HG03103 (cell line): ENCODE data around the gene MED22.
"Not testable (repeated sequence)": the region's sequence is repeated elsewhere in the genome, so short reads cannot be mapped to it uniquely, and the experiment has no call there.

ENCODE experiments used
- ATAC-seq: cut with Tn5 transposase; IDR thresholded peaks from one replicate; pipeline ENCODE4 v1.9.1; 2021; ENCODE audit warnings: low read depth; ENCODE audit not compliant: unreplicated experiment

The MED22 gene

GRCh38 chr9:133315997-133316396 is 31.9 kb downstream of the MED22 start:
- no peak for ATAC-seq

- ATAC-seq, result no peak
Observed at GRCh38 chr9:133309608-133310007, 38.3 kb downstream of the MED22 start.

GRCh38 chr9:133307301-133307700 is 40.6 kb downstream of the MED22 start:
- no peak for ATAC-seq

GRCh38 chr9:133306242-133307204 is 41.4 kb downstream of the MED22 start:
- ATAC-seq, result no peak

GRCh38 chr9:133305731-133306130 is 42.2 kb downstream of the MED22 start:
- no peak for ATAC-seq

- ATAC-seq, result no peak
Observed at GRCh38 chr9:133304477-133305377, 43.2 kb downstream of the MED22 start.

DNA sequence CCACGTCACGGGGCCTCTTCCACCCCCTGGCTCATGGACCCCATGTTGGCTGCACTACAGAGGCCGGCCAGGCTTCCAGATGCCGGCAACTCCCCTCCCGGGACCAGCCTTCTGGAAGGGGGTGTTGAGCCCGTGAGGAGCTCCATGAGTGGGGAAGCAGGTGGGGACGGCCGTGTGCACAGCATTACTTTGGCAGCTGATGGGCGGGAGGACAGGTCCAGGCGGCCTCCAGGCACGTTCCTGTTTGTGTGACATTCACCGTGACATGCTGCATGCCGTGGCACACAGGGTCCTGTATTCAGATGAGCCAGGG is 43.8 kb downstream of the MED22 start:
- no peak for ATAC-seq

DNA sequence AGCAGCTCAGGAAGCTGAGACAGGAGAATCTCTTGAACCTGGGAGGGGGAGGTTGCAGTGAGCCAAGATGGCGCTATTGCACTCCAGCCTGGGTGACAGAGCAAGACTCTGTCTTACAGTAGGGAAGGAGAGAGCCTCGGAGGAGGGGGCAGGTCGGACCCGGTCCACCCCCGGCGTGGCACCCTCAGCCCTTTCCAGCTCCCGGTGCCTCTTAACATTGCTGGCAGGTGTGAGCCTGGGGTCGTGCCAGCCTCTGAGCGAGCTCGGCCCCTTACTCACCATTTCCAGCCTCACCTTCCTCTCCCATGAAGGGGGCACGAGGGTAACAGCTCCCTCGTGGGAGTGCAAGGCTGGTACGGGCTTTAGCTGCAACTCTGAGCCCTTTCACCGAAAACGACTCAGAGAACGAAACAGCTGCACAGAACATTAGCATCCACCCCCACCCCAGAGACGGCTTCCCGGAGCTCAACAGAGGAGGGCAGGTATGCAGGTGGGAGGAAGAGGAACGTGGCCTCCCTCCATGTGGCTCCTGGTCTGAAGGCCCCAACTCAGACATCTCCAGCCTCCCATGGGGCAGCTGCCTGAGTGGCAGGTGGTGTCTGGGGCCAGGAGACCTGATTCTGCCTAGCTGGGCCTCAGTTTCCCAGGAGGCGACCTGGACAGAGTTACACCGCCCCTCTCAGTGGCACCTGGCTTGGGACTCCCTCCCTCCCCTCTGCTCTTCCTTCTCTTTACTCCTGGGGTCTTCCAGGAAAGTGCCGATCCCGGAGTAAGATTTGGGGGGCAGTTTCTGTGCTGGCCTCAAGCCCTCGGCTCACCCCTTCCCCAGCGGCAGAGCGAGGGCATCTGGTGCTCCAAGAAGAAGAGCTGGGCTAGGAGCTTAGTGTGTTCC is 44.4 kb downstream of the MED22 start:
- no peak for ATAC-seq

DNA sequence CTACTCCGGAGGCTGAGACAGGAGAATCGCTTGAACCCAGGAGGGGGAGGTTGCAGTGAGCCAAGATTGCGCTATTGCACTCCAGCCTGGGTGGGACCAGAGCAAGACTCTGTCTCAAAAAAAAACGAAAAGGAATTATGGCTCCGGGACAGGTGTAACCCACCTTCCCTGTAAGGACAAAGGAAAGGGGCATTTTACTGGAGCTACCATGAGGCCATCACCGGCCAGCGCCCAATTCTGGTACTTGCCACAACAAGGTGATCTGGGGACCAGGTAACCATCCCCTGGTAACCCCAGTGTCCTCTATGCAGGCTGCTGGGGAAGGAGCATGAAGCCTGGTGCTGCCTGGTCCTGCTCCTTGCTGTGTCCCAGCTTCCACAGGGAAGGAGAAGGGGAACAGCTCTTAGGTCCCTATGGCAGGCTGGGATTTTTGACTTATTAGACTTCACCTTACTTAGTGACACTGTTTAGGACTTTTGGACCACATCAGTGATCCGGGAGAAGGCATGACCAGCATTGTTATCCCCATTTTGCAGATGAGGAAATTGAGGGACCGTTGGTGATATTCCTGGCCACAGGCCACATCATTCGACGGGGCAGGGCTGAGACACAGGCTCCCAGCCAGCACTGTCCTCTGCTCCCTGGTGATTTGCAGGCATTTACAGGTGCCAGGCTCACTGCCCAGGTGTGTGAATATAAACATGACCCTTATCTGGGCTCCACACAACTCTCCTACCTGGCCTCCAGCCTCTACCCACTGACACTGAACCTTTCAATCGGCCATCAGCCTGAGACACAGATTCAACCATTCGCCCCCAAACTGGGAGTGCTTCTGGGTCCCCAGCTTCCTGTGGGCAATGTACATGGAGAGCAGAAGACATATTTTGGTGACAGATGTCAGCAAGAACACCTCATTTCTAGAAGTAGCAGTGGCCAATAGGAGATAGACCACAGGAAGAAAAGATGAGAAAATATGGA is 46.4 kb downstream of the MED22 start:
- ATAC-seq, result no peak

DNA sequence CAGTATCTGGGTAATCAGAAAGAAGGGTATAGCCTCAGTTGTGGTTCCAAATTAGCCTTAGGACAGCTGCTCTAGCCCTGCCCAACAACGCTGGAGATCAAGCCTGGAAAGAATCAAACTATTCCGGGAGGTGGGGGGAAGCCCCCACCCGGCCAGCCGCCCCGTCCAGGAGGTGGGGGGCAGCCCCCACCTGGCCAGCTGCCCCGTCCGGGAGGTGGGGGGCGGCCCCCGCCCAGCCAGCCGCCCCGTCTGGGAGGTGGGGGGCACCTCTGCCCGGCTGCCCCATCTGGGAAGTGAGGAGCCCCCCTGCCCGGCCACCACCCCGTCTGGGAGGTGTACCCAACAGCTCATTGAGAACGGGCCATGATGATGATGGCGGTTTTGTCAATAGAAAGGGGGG is 47.9 kb downstream of the MED22 start:
- ATAC-seq, result not testable (repeated sequence)

DNA sequence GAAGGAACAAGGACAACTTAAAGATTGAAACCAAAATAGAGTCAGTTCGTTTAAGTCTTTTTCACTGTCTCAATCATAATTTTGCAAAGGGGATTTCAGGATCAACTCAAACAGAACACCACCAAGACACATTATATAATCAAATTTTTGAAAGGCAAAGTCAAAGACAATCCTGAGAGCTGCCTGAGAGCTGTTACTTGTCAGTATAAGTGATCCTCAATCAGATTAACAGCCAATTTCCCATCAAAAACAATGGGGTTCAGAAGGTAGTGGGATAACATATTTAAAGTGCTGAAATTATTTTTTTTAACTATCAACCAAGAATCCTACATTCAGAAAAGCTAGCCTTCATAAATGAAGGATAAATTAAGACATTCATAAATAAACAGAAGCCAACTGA is 53.7 kb downstream of the MED22 start:
- ATAC-seq, result no peak

DNA sequence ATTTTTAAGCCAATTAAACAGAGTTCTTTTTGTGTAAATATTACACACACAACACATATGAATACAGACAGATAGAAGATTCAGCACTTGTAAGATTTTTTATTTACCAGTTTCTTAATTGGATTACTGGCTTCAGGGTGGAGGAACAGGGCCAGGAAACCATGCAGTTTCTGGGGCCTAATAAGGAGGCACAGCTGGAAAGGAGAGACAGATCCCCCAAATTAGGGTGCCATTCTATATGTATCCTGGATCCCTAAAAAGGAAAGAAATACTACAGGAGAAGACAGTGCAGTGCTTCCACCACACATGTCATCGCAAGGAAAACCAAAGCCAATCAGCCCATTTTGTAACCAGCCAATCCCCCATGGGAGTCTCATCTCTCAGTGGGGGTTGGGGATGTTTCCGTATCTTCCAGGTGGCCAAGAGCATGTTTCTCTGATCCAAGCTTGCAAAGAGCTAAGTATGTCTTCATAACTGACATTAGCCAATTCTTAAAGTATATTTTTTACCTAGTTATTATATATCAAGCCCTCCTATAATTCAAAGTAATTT is 57.1 kb downstream of the MED22 start:
- no peak for ATAC-seq
